NCI-H1105 (cell line): ENCODE measurements around the gene HTR3E.
A peak's percentile ranks its signal among the peaks of the same experiment; 100 is the strongest.
"Not testable (repeated sequence)": the region's sequence is repeated elsewhere in the genome, so short reads cannot be mapped to it uniquely, and the experiment has no call there.

ENCODE experiments used
- DNase-seq: peaks from one replicate; lab custom pipeline; 2025; lab: John Stamatoyannopoulos, UW

Gene HTR3E

GRCh38 chr3:184110316-184110725 lies 13.5 kb downstream of the HTR3E start:
- no peak for DNase-seq

- DNase-seq, result no peak
Observed at GRCh38 chr3:184116017-184116416, 19.2 kb downstream of the HTR3E start.

DNA sequence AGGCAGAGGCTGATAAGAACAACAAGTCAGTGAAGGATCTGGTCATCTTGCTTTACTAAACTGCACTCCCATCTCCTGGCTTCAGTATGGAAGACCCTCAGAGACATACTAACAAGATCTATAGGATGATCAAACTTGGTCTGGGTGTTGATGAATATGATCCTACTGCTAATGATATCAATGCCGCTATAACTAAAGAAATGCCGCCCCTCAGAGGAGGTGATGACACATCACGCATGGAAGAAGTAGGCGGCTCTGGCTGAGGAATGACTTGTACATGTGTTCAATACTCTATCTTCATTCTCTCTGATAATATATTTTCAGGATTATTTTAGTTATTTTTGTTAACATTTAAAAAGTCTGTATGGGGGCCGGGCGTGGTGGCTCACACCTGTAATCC lies 20.8 kb downstream of the HTR3E start:
- no peak for DNase-seq

- not testable (repeated sequence) for DNase-seq
Observed at GRCh38 chr3:184121031-184121430, 24.2 kb downstream of the HTR3E start.

- DNase-seq, result no peak
Observed at GRCh38 chr3:184126006-184126405, 29.1 kb downstream of the HTR3E start.

- DNase-seq, result peak; percentile 31
Observed at GRCh38 chr3:184129012-184129411, 32.1 kb downstream of the HTR3E start.

- no peak for DNase-seq
Observed at GRCh38 chr3:184132945-184133344, 36.1 kb downstream of the HTR3E start.

- peak; percentile 77 for DNase-seq
Observed at GRCh38 chr3:184133840-184134745, 37.2 kb downstream of the HTR3E start.

GRCh38 chr3:184134746-184135148 lies 37.9 kb downstream of the HTR3E start:
- no peak for DNase-seq

DNA sequence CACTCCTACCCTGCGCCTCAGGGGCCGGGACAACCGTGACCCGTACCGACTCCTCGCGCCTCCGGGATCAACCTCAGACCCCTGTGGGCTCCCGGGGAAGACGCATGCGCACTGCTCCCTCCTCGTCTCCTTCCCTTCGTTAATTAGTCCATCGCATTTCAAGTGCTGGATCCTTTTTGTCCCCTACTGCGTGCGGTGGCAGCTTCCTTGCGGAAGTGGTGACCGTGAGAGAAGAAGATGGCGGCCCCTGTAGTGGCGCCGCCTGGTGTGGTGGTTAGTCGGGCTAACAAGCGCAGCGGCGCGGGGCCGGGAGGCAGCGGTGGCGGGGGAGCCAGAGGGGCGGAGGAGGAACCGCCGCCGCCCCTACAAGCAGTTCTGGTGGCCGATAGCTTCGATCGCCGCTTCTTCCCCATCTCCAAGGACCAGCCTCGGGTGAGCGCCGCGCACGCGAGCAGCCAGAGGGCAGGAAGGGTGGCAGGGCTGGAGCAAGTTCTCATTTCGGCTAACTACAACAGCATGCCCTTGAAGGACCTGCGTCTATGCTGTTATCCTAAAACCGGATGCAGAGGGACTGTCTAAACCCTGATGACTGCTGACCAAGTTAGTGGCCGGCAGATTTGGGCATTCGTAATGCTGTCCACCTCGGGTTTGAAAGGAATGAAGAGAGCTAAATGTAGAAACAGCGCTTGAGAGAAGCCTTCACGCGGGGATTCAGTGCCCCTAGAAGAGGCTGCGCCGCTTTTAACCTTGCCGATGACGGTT lies 38.5 kb downstream of the HTR3E start, which contains the start of gene EIF2B5:
TSS of gene EIF2B5 (plus strand) at position 210 of the 762 bp plus-strand sequence. CDS start at position 238, 28 bp downstream.
- peak; percentile 99 for DNase-seq

DNA sequence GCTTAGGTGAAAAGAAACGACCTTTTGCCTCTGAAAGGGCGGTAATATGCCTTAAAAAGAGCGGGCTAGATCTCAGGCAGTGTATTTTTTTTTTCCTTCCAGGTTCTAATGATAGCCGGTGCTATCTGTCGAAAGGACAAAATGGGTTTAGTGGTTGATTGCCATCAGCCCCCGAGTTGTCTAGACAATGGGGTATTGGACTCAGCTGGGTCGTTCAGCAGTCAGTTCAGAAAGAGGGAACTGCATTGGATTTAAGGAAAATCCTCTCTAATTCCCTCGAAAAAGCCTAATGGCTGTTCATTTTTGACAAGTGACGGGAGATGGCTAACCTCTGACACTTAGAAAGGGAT lies 39.0 kb downstream of the HTR3E start:
- DNase-seq, result no peak

DNA sequence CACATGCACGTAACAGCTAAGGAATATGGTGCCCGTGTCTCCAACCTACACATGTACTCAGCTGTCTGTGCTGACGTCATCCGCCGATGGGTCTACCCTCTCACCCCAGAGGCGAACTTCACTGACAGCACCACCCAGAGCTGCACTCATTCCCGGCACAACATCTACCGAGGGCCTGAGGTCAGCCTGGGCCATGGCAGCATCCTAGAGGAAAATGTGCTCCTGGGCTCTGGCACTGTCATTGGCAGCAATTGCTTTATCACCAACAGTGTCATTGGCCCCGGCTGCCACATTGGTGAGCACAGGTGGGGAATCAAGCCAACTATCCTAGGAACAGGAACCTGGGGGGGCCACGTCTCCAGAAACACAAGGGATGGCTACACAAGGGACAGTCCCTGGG lies 43.6 kb downstream of the HTR3E start:
- DNase-seq, result no peak

GRCh38 chr3:184142199-184142598 lies 45.3 kb downstream of the HTR3E start:
- no peak for DNase-seq

DNA sequence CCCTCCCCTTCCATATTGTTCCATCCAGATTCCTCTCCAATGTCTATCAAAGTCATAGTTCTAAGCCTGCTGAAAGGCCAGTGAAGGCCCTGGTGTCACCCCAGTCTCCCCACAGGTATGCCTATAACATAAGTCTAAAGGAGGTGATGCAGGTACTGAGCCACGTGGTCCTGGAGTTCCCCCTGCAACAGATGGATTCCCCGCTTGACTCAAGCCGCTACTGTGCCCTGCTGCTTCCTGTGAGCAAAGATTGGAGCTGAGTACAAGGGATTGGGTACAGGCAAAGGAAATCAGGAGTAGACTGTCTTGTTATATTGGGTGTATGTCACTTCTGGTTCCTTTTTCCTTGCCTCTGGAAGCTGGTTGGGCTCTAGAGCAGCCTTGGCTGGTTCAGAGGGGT lies 46.5 kb downstream of the HTR3E start:
- DNase-seq, result no peak

GRCh38 chr3:184144505-184144904 lies 47.6 kb downstream of the HTR3E start:
- DNase-seq, result no peak

- DNase-seq, result peak; percentile 64
Observed at GRCh38 chr3:184145111-184145524, 48.3 kb downstream of the HTR3E start.

DNA sequence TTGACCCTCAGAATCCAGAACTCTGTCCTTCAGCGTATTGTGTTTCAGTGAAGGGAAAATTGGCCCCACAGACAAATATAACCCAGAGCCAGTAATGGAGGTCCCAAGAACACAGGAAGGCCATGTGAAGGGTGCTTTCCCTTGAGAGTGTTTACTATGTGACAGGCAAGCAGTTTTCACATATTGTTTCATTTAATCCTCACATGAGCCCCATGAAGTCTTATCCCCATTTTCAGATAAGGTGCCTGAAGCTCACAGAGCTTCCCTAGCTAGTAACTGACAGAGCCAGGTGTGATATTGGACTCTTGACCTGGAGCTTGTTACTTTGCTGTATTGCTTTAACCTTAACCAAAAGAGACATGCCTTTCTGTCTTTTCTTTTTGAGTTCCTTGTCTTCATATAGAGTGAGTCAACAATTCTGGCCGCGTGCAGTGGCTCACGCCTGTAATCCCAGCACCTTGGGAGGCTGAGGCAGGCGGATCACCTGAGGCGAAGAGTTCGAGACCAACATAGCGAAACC lies 48.9 kb downstream of the HTR3E start:
- DNase-seq, result no peak

DNA sequence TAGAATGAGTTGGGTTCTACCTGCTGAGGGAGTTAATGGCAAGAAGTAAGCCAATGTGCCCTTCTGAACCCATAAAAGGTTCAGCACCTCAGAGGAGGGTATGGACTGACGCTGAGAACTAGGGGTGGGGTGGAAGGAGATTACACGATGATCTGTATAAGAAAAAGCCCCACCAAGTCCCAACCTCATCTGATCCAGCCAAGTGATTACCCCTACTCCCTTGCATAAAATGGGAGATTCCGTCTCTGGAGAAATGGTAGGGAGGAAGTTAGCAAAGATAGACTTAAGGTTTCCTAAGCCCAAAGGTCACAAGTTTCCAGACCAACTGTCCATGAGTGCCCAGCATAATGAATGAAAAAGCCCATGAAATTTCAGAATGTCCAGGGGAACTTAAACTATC lies 51.2 kb downstream of the HTR3E start:
- no peak for DNase-seq

- no peak for DNase-seq
Observed at GRCh38 chr3:184149123-184149522, 52.3 kb downstream of the HTR3E start.

- DNase-seq, result not testable (repeated sequence)
Observed at GRCh38 chr3:184149770-184150169, 52.9 kb downstream of the HTR3E start.

DNA sequence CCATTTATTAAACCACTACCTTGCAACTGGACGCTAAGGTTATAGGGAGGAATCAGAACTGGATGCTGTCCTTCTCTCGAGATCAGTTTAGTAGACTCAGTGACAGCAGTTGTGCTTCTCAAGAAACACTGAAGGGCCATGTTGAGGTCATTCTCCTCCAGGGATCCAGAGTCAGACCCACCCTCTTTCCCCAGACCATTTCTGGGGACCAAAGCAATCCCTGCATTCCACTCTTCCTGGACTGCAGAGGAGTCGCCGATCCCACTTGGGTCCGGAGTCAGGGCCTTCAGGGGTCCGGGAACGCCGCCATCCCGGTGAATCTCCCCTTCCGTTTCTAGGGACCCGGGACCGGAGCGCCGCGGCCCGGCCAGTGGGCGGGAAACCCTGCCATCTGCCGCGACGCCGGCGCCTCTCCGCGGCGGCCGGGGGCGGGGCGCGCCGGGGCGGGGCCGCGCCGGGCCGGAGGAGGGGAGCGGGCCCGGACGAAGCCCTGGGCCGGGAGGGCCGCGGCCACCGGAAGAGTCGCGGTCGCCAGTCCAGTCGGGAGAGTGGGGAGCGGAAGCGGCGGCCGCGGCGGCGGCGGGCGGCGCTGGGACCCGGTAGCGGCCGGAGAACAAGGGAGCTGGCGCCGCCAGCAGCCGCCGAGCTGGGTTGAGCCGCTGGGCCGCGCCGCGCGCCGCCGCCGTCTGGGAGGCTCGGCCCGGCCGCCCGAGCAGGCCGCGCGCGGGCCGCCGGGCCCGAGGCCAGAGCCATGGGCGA lies 58.2 kb downstream of the HTR3E start, which contains the start of gene DVL3:
TSS of gene DVL3 (plus strand) at position 493 of the 759 bp plus-strand sequence. CDS start at position 752, 259 bp downstream.
- DNase-seq, result peak; percentile 56
